ENCODE results near the gene SPNS1.

SPNS1 gene

DNA sequence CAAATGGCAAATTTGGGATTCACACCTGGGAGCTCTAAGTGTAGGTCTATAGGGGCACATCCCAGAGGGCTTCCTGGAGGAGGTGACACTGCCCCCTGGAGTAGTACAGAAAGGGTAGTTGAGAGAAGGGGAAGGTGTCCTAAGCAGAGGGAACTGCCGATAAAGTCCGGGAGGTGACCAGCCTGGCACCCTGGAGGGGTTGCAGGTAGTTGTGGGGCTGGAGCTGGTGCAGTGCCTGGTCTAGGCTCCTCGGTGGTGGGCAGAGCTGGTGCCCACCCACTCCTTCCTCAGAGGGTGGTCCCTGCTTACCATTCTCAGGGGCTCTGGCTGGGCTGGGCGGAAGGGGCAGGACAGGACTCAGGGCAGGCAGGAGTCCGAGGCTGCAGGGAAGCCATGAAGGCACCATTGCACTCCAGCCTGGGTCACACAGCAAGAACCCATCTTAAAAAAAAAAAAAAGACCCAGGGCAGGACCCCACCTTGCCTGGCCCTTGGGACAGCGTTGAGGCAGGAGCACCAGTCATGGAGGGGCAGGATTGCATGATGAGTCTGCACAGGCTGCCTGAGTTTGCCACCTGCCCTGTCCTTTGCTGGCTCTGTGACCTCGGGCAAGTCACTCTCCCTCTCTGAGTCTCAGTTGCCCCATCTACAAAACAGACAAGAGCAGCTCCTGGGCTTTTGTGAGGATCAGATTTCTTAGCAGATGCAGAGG lies 54.0 kb downstream of the SPNS1 start:
- H3K4me3 ChIP-seq (ENCODE audit: low read depth, low read length) = no peak overlapping the region
- TF ChIP-seq, protein P1, sequence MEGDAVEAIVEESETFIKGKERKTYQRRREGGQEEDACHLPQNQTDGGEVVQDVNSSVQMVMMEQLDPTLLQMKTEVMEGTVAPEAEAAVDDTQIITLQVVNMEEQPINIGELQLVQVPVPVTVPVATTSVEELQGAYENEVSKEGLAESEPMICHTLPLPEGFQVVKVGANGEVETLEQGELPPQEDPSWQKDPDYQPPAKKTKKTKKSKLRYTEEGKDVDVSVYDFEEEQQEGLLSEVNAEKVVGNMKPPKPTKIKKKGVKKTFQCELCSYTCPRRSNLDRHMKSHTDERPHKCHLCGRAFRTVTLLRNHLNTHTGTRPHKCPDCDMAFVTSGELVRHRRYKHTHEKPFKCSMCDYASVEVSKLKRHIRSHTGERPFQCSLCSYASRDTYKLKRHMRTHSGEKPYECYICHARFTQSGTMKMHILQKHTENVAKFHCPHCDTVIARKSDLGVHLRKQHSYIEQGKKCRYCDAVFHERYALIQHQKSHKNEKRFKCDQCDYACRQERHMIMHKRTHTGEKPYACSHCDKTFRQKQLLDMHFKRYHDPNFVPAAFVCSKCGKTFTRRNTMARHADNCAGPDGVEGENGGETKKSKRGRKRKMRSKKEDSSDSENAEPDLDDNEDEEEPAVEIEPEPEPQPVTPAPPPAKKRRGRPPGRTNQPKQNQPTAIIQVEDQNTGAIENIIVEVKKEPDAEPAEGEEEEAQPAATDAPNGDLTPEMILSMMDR (IDR thresholded peaks at IDR 0.05; ENCODE audit: low read depth, low read length) = no peak

DNA sequence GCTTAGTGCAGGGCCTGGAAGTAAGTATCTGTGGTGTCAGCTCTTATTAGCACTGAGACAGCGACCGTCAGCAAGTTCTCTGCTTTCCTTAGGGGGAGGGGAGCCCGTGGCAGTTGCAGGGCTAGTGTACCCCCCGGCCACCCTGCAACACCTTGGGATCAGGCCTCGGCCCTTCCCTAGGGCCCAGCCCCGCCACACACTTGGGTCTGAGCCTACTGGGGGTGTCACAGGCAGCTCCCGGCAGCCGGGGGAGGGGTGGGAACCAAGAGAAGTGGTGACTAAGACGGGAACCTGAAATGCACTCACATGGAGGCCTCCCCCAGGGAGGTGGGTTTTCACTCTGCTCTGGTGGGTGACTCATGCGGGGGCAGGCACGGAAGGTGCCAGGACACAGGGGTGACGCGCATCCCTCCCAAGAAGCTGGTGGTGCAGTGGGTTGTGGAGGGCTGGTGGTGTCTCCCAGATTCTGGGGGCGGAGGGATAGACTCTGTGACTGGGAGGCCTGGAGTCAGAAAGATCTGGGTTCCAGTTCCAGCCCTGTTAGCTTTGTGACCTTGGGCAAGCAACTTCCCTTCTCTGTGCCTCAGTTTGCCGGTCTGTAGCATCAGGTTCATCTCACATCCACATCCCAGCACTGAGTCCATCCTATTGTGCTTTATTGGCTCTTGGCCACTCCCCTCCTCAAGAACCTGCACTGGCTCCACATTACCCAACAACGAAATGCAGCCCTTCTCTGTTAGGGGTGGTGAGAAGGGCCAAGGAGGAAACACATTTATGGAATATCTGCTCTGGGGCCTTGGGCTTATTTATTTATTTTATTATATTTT lies 54.8 kb downstream of the SPNS1 start:
- TF ChIP-seq, protein P1 (IDR thresholded peaks at IDR 0.05; ENCODE audit: low read depth, low read length) = no peak
- H3K4me3 ChIP-seq (ENCODE audit: low read depth, low read length) = no peak overlapping the region

GRCh38 chr16:29030086-29030840 lies 55.7 kb downstream of the SPNS1 start:
- H3K4me3 ChIP-seq (ENCODE audit: low read depth, low read length) = no peak overlapping the region
- TF ChIP-seq, protein P1 (IDR thresholded peaks at IDR 0.05; ENCODE audit: low read depth, low read length) = no peak
